Measurements from ENCODE around the gene EIF4A3.

DNA sequence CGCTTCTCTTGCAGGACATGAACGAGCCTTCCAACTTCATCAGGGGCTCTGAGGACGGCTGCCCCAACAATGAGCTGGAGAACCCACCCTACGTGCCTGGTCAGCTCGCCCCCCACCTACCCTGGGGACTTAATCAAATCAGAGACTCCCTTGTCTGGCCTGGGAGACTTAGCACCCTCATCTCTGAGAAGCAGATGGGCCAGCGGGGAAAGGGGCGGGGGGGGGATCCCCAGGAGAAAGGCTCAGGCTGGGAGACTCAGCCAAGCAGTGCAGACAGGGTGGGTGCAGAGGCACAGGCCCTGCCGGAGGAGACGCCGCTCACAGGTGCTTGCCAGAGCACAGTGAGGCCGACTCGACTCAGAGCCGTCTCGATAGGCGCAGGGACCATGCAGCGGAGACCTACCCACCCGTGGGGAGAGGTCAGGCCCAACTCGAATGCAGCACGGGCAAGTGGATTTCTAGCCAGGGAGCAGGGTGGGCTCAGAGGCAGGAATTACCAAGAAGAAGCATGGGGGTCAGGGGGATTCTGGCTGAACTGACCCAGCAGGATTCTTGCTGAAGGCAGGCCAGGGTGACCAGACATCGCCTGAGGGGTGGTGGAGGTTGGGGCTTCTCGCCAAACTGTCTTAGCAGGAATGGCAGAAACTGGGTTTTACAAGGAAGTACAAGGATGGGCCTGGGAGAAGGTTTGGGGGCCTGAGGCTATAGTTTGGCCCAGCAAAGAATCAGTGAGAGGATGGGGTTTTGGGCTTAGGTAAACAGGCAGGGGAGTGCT, 35.8 kb downstream of the EIF4A3 start:
- no peak for TF ChIP-seq CTCF (IDR thresholded peaks at IDR 0.05)
- no peak for TF ChIP-seq POLR2AphosphoS5 (IDR thresholded peaks at IDR 0.05; ENCODE audit: insufficient read depth in 1 of 2, low read depth in 1 of 2)

All from vagina (tissue), 2 donors.